Measurements from ENCODE around the gene TMEM271.

DNA sequence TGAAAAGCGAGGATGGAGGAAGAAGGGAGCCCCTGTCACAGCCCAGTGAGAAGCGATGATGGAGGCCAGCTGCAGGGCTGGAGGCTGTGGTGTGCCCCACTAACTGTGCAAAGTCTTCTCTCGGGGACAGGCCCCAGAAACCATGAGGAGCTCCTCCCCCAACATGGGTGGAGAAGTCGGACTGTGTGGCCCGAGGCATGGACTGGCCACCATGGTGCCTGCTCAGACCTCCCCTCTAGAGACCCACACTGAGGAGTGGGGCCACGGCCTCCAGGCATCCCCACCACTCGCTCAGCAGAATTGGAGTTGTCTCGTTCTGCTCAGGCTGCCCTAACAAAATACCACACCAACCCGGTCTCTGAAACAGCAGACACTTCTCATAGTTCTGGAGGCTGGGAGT lies 37.0 kb upstream of the TMEM271 start:
- TF ChIP-seq CTCF (IDR thresholded peaks at IDR 0.05) (no peak), POLR2A (IDR thresholded peaks at IDR 0.05) (no peak)

Data from uterus (tissue), 2 donors.